GM21717 (cell line): ENCODE measurements around the gene MXRA8.
"Not testable (repeated sequence)": the region's sequence is repeated elsewhere in the genome, so short reads cannot be mapped to it uniquely, and the experiment has no call there.

Experiments
- ATAC-seq: cut with Tn5 transposase; IDR thresholded peaks from one replicate; pipeline ENCODE4 v1.9.1; 2021; ENCODE audit warnings: mild to moderate bottlenecking, moderate library complexity; ENCODE audit not compliant: unreplicated experiment

MXRA8 gene

GRCh38 chr1:1324084-1324523, 34.3 kb downstream of the MXRA8 start:
- peak; percentile 8 for ATAC-seq

GRCh38 chr1:1322952-1323351, 35.4 kb downstream of the MXRA8 start:
- ATAC-seq = no peak

- no peak for ATAC-seq
Observed at GRCh38 chr1:1322418-1322817, 35.9 kb downstream of the MXRA8 start.

- ATAC-seq = no peak
Observed at GRCh38 chr1:1321477-1321876, 36.9 kb downstream of the MXRA8 start.

GRCh38 chr1:1320666-1321448, 37.5 kb downstream of the MXRA8 start:
- no peak for ATAC-seq

GRCh38 chr1:1319646-1319941, 38.8 kb downstream of the MXRA8 start:
- no peak for ATAC-seq

- no peak for ATAC-seq
Observed at GRCh38 chr1:1318777-1319645, 39.3 kb downstream of the MXRA8 start.

GRCh38 chr1:1318131-1318652, 40.2 kb downstream of the MXRA8 start:
- ATAC-seq = no peak

- ATAC-seq = no peak
Observed at GRCh38 chr1:1317420-1317819, 40.9 kb downstream of the MXRA8 start.

GRCh38 chr1:1316199-1316598, 42.2 kb downstream of the MXRA8 start:
- ATAC-seq = not testable (repeated sequence)

GRCh38 chr1:1315435-1315954, 42.9 kb downstream of the MXRA8 start:
- no peak for ATAC-seq

GRCh38 chr1:1314678-1315335, 43.5 kb downstream of the MXRA8 start:
- ATAC-seq = no peak

- ATAC-seq = no peak
Observed at GRCh38 chr1:1314237-1314586, 44.1 kb downstream of the MXRA8 start.

- no peak for ATAC-seq
Observed at GRCh38 chr1:1313500-1314236, 44.7 kb downstream of the MXRA8 start.

GRCh38 chr1:1312450-1313314, 45.7 kb downstream of the MXRA8 start:
- no peak for ATAC-seq

GRCh38 chr1:1311107-1312104, 46.9 kb downstream of the MXRA8 start:
- no peak for ATAC-seq

- no peak for ATAC-seq
Observed at GRCh38 chr1:1310476-1311053, 47.8 kb downstream of the MXRA8 start.

- no peak for ATAC-seq
Observed at GRCh38 chr1:1310109-1310385, 48.3 kb downstream of the MXRA8 start.
